Right atrium auricular region (tissue), 2 donors: ENCODE data around the gene GABRB2. TPM values are rescaled to one million over a fixed set of nuclear protein-coding genes. Genes with fewer than 3 reads are reported as not detected.

Experiments
- DNase-seq: peaks from one replicate; pipeline ENCODE4 v3.0.0-alpha.2; 2019; ENCODE audit warnings: low spot score
- H3K27ac ChIP-seq, 2 donors: fragments of 200-600 bp; sonication (generic); 1 replicate in 1 of 2; 2 replicates in 1 of 2; pipeline ENCODE4 v1.5.1; 2016 to 2019
- H3K27me3 ChIP-seq, 2 donors: fragments of 200-600 bp; sonication (generic); one replicate each; pipeline versions ENCODE4 v1.5.1 to v1.6.0; 2017 to 2019
- H3K36me3 ChIP-seq: fragments of 200-600 bp; sonication (generic); one replicate; pipeline ENCODE4 v1.5.1; 2016
- H3K4me1 ChIP-seq, 2 donors: fragments of 200-600 bp; sonication (generic); one replicate each; pipeline versions ENCODE4 v1.5.1 to v1.6.0; 2017 to 2019
- H3K4me3 ChIP-seq, 2 donors: fragments of 200-600 bp; sonication (generic); 1 replicate in 1 of 2; 2 replicates in 1 of 2; pipeline ENCODE4 v1.5.1; 2017 to 2019; ENCODE audit warnings: mild to moderate bottlenecking in 1 of 2, moderate library complexity in 1 of 2
- H3K9me3 ChIP-seq, 2 donors: fragments of 200-600 bp; sonication (generic); one replicate each; pipeline ENCODE4 v1.5.1; 2019
- CTCF ChIP-seq, 2 donors: fragments of 200-600 bp; sonication (generic); IDR thresholded peaks; one replicate each; pipeline ENCODE4 v1.5.1; 2019; ENCODE audit warnings: antibody characterized with exemption in 2 of 2
- total RNA-seq, 2 donors: library from RNA; depleted of rRNA; stranded (reverse); fragments of >200 nt; gene quantifications; one replicate each; pipeline ENCODE4 v1.1.0, GENCODE V29; 2016

Gene GABRB2
- total RNA-seq, 2 donors from 2014 or later: 0.37 to 2.0 TPM

GRCh38 chr5:161562446-161562845 is 15.9 kb upstream of the GABRB2 start:
- H3K36me3 ChIP-seq: no peaks in the 10 kb centered on the region
- TF ChIP-seq CTCF (IDR thresholded peaks at IDR 0.05): no peak
- H3K27ac ChIP-seq: no peak overlapping the region
- H3K4me3 ChIP-seq: no peak overlapping the region
- no peaks in the 10 kb centered on the region for H3K27me3 ChIP-seq
- DNase-seq: no peak
- no peaks in the 10 kb centered on the region for H3K4me1 ChIP-seq
- no peaks in the 10 kb centered on the region for H3K9me3 ChIP-seq

- no peak for DNase-seq
- no peak overlapping the region for H3K4me3 ChIP-seq
- no peak for TF ChIP-seq CTCF (IDR thresholded peaks at IDR 0.05)
- no peak overlapping the region for H3K27ac ChIP-seq
- no peaks in the 10 kb centered on the region for H3K36me3 ChIP-seq
- peaks cover 0 to 33% of the 10 kb centered on the region in 2 donors for H3K4me1 ChIP-seq
- H3K9me3 ChIP-seq: no peaks in the 10 kb centered on the region
- peaks cover 11 to 27% of the 10 kb centered on the region in 2 donors for H3K27me3 ChIP-seq
Measured at GRCh38 chr5:161549106-161549505, 2.6 kb upstream of the GABRB2 start.

GRCh38 chr5:161548487-161549094 is 2.1 kb upstream of the GABRB2 start:
- Histone ChIP-seq H3K9me3 (no peaks in the 10 kb centered on the region), H3K36me3 (no peaks in the 10 kb centered on the region), H3K27ac (no peak overlapping the region), H3K4me3 (peak overlapping the region; percentile 18 to 44), H3K4me1 (peaks cover 0 to 33% of the 10 kb centered on the region in 2 donors), H3K27me3 (peaks cover 11 to 27% of the 10 kb centered on the region in 2 donors)
- DNase-seq: no peak
- no peak for TF ChIP-seq CTCF (IDR thresholded peaks at IDR 0.05)

- Histone ChIP-seq H3K27me3 (peaks cover 11 to 27% of the 10 kb centered on the region in 2 donors), H3K4me1 (peaks cover 0 to 33% of the 10 kb centered on the region in 2 donors), H3K36me3 (no peaks in the 10 kb centered on the region), H3K9me3 (no peaks in the 10 kb centered on the region), H3K27ac (no peak overlapping the region), H3K4me3 (peak overlapping the region; percentile 18 to 44)
- TF ChIP-seq CTCF (IDR thresholded peaks at IDR 0.05): no peak
- no peak for DNase-seq
Measured at GRCh38 chr5:161547738-161548486, 1.4 kb upstream of the GABRB2 start.

- Histone ChIP-seq H3K27ac (no peak overlapping the region), H3K9me3 (no peaks in the 10 kb centered on the region), H3K27me3 (peaks cover 11 to 27% of the 10 kb centered on the region in 2 donors)
Measured at GRCh38 chr5:161547406-161547737, 847 bp upstream of the GABRB2 start.

More at GRCh38 chr5:161547406-161547737, 847 bp upstream of the GABRB2 start:
- no peak for DNase-seq
- no peak for TF ChIP-seq CTCF (IDR thresholded peaks at IDR 0.05)
- peaks cover 0 to 33% of the 10 kb centered on the region in 2 donors for H3K4me1 ChIP-seq
- no peaks in the 10 kb centered on the region for H3K36me3 ChIP-seq
- peak overlapping the region; percentile 18 to 44 for H3K4me3 ChIP-seq
